Lower leg skin (tissue), 3 donors: Measurements from ENCODE around the gene SLC22A4.

Experiments
- CTCF ChIP-seq, 3 donors: fragments of 450-650 bp; IDR thresholded peaks; one replicate each; pipeline ENCODE4 v1.5.1; 2016; ENCODE audit warnings: antibody characterized with exemption in 3 of 3, mild to moderate bottlenecking in 3 of 3, moderate library complexity in 2 of 3
- POLR2A ChIP-seq, 2 donors: fragments of 450-650 bp; IDR thresholded peaks; one replicate each; pipeline ENCODE4 v1.6.1; 2016 to 2017; ENCODE audit warnings: antibody characterized with exemption in 2 of 2, mild to moderate bottlenecking in 1 of 2, moderate library complexity in 1 of 2

- no peak for TF ChIP-seq CTCF (IDR thresholded peaks at IDR 0.05)
- TF ChIP-seq POLR2A (IDR thresholded peaks at IDR 0.05), result no peak
Measured at GRCh38 chr5:132279801-132280200, 14.4 kb upstream of the SLC22A4 start.
